Measurements from ENCODE around the gene RGL1.

Gene RGL1

GRCh38 chr1:183933528-183934179 is 128.7 kb downstream of the RGL1 start:
- Histone ChIP-seq H3K27me3 (replicated peaks in 2 of 5; ENCODE audit: control insufficient read depth in 4 of 5, insufficient read depth in 5 of 5, low read length in 4 of 5) (no peaks in the 10 kb centered on the region), H3K27ac (ENCODE audit: insufficient read depth in 1 of 2, low read depth in 1 of 2, low read length in 2 of 2, poor library complexity in 1 of 2, severe bottlenecking in 2 of 2) (no peak overlapping the region), H3K9me3 (ENCODE audit: control extremely low read depth in 1 of 5, control insufficient read depth in 4 of 5, insufficient read depth in 2 of 5, low read depth in 1 of 5, low read length in 4 of 5) (no peaks in the 10 kb centered on the region), H3K36me3 (ENCODE audit: control insufficient read depth in 4 of 4, insufficient read depth in 4 of 4, low read length in 3 of 4) (no peaks in the 10 kb centered on the region), H3K4me1 (ENCODE audit: control extremely low read depth in 1 of 4, control insufficient read depth in 4 of 4, insufficient read depth in 4 of 4, low read length in 3 of 4) (peaks cover 0 to 9% (median 1%) of the 10 kb centered on the region in 4 experiments), H3K4me3 (ENCODE audit: control insufficient read depth in 1 of 7, extremely low read depth in 1 of 7, insufficient read depth in 4 of 7, low read depth in 2 of 7, low read length in 6 of 7) (no peak overlapping the region)
- CTCF ChIA-PET = no interaction called here
- no peak for DNase-seq
- POLR2A ChIA-PET = no interaction called here
- no CpG with 5 or more reads among the region's 4 CpGs for WGBS (ENCODE audit: insufficient coverage)

- ChIA-PET CTCF (no interaction called here), POLR2A (no interaction called here)
- Histone ChIP-seq H3K27me3 (replicated peaks in 2 of 5; ENCODE audit: control insufficient read depth in 4 of 5, insufficient read depth in 5 of 5, low read length in 4 of 5) (no peaks in the 10 kb centered on the region), H3K27ac (ENCODE audit: insufficient read depth in 1 of 2, low read depth in 1 of 2, low read length in 2 of 2, poor library complexity in 1 of 2, severe bottlenecking in 2 of 2) (no peak overlapping the region), H3K4me3 (ENCODE audit: control insufficient read depth in 1 of 7, extremely low read depth in 1 of 7, insufficient read depth in 4 of 7, low read depth in 2 of 7, low read length in 6 of 7) (no peak overlapping the region), H3K9me3 (ENCODE audit: control extremely low read depth in 1 of 5, control insufficient read depth in 4 of 5, insufficient read depth in 2 of 5, low read depth in 1 of 5, low read length in 4 of 5) (no peaks in the 10 kb centered on the region), H3K4me1 (ENCODE audit: control extremely low read depth in 1 of 4, control insufficient read depth in 4 of 4, insufficient read depth in 4 of 4, low read length in 3 of 4) (peaks cover 0 to 9% (median 1%) of the 10 kb centered on the region in 4 experiments), H3K36me3 (ENCODE audit: control insufficient read depth in 4 of 4, insufficient read depth in 4 of 4, low read length in 3 of 4) (no peaks in the 10 kb centered on the region)
- no peak for DNase-seq
- 95% methylated on average over 5 of the region's 6 CpGs for WGBS (ENCODE audit: insufficient coverage)
Measured at GRCh38 chr1:183934314-183934713, 129.4 kb downstream of the RGL1 start.

- 93% methylated on average over 3 of the region's 7 CpGs for WGBS (ENCODE audit: insufficient coverage)
- Histone ChIP-seq H3K36me3 (ENCODE audit: control insufficient read depth in 4 of 4, insufficient read depth in 4 of 4, low read length in 3 of 4) (no peaks in the 10 kb centered on the region), H3K4me1 (ENCODE audit: control extremely low read depth in 1 of 4, control insufficient read depth in 4 of 4, insufficient read depth in 4 of 4, low read length in 3 of 4) (peaks cover 0 to 9% (median 1%) of the 10 kb centered on the region in 4 experiments), H3K4me3 (ENCODE audit: control insufficient read depth in 1 of 7, extremely low read depth in 1 of 7, insufficient read depth in 4 of 7, low read depth in 2 of 7, low read length in 6 of 7) (no peak overlapping the region), H3K9me3 (ENCODE audit: control extremely low read depth in 1 of 5, control insufficient read depth in 4 of 5, insufficient read depth in 2 of 5, low read depth in 1 of 5, low read length in 4 of 5) (no peaks in the 10 kb centered on the region), H3K27ac (ENCODE audit: insufficient read depth in 1 of 2, low read depth in 1 of 2, low read length in 2 of 2, poor library complexity in 1 of 2, severe bottlenecking in 2 of 2) (no peak overlapping the region), H3K27me3 (replicated peaks in 2 of 5; ENCODE audit: control insufficient read depth in 4 of 5, insufficient read depth in 5 of 5, low read length in 4 of 5) (no peaks in the 10 kb centered on the region)
- ChIA-PET CTCF (interaction anchor here (0.8 to 1.1 kb wide), 2 partner anchors 8 to 116 kb away, joined by 3 read pairs; partner anchors contain the start of gene TSEN15), POLR2A (no interaction called here)
- no peak for DNase-seq
Measured at GRCh38 chr1:183936009-183936408, 131.1 kb downstream of the RGL1 start.

- no peaks in the 10 kb centered on the region for H3K9me3 ChIP-seq (ENCODE audit: control extremely low read depth in 1 of 5, control insufficient read depth in 4 of 5, insufficient read depth in 2 of 5, low read depth in 1 of 5, low read length in 4 of 5)
- peaks cover 0 to 9% (median 1%) of the 10 kb centered on the region in 4 experiments for H3K4me1 ChIP-seq (ENCODE audit: control extremely low read depth in 1 of 4, control insufficient read depth in 4 of 4, insufficient read depth in 4 of 4, low read length in 3 of 4)
- no peaks in the 10 kb centered on the region for H3K27me3 ChIP-seq (replicated peaks in 2 of 5; ENCODE audit: control insufficient read depth in 4 of 5, insufficient read depth in 5 of 5, low read length in 4 of 5)
- no peak overlapping the region for H3K27ac ChIP-seq (ENCODE audit: insufficient read depth in 1 of 2, low read depth in 1 of 2, low read length in 2 of 2, poor library complexity in 1 of 2, severe bottlenecking in 2 of 2)
- H3K36me3 ChIP-seq (ENCODE audit: control insufficient read depth in 4 of 4, insufficient read depth in 4 of 4, low read length in 3 of 4) = no peaks in the 10 kb centered on the region
- H3K4me3 ChIP-seq (ENCODE audit: control insufficient read depth in 1 of 7, extremely low read depth in 1 of 7, insufficient read depth in 4 of 7, low read depth in 2 of 7, low read length in 6 of 7) = no peak overlapping the region
- no peak for DNase-seq
- WGBS (ENCODE audit: insufficient coverage) = 64% methylated on average over 6 of the region's 7 CpGs
- CTCF ChIA-PET = interaction anchor here (0.6 to 1.1 kb wide), 3 partner anchors 21 to 392 kb away, joined by 3 to 4 read pairs (median 3); partner anchors contain the start of gene TSEN15
- POLR2A ChIA-PET = no interaction called here
Measured at GRCh38 chr1:183936791-183937190, 131.9 kb downstream of the RGL1 start.

GRCh38 chr1:183937611-183938010 is 132.7 kb downstream of the RGL1 start:
- ChIA-PET CTCF (interaction anchor here (0.6 to 1.1 kb wide), 2 partner anchors 21 to 393 kb away, joined by 3 to 4 read pairs; no protein-coding TSS in a partner anchor), POLR2A (no interaction called here)
- 100% methylated on average over 2 of the region's 11 CpGs for WGBS (ENCODE audit: insufficient coverage)
- H3K4me3 ChIP-seq (ENCODE audit: control insufficient read depth in 1 of 7, extremely low read depth in 1 of 7, insufficient read depth in 4 of 7, low read depth in 2 of 7, low read length in 6 of 7) = no peak overlapping the region
- no peak overlapping the region for H3K27ac ChIP-seq (ENCODE audit: insufficient read depth in 1 of 2, low read depth in 1 of 2, low read length in 2 of 2, poor library complexity in 1 of 2, severe bottlenecking in 2 of 2)
- no peaks in the 10 kb centered on the region for H3K36me3 ChIP-seq (ENCODE audit: control insufficient read depth in 4 of 4, insufficient read depth in 4 of 4, low read length in 3 of 4)
- no peaks in the 10 kb centered on the region for H3K9me3 ChIP-seq (ENCODE audit: control extremely low read depth in 1 of 5, control insufficient read depth in 4 of 5, insufficient read depth in 2 of 5, low read depth in 1 of 5, low read length in 4 of 5)
- no peak for DNase-seq
- H3K4me1 ChIP-seq (ENCODE audit: control extremely low read depth in 1 of 4, control insufficient read depth in 4 of 4, insufficient read depth in 4 of 4, low read length in 3 of 4) = peaks cover 0 to 9% (median 1%) of the 10 kb centered on the region in 4 experiments
- no peaks in the 10 kb centered on the region for H3K27me3 ChIP-seq (replicated peaks in 2 of 5; ENCODE audit: control insufficient read depth in 4 of 5, insufficient read depth in 5 of 5, low read length in 4 of 5)

- H3K4me3 ChIP-seq (ENCODE audit: control insufficient read depth in 1 of 7, extremely low read depth in 1 of 7, insufficient read depth in 4 of 7, low read depth in 2 of 7, low read length in 6 of 7) = no peak overlapping the region
- POLR2A ChIA-PET = no interaction called here
- no peak overlapping the region for H3K27ac ChIP-seq (ENCODE audit: insufficient read depth in 1 of 2, low read depth in 1 of 2, low read length in 2 of 2, poor library complexity in 1 of 2, severe bottlenecking in 2 of 2)
- no peaks in the 10 kb centered on the region for H3K36me3 ChIP-seq (ENCODE audit: control insufficient read depth in 4 of 4, insufficient read depth in 4 of 4, low read length in 3 of 4)
- H3K27me3 ChIP-seq (replicated peaks in 2 of 5; ENCODE audit: control insufficient read depth in 4 of 5, insufficient read depth in 5 of 5, low read length in 4 of 5) = no peaks in the 10 kb centered on the region
- DNase-seq = no peak
- H3K4me1 ChIP-seq (ENCODE audit: control extremely low read depth in 1 of 4, control insufficient read depth in 4 of 4, insufficient read depth in 4 of 4, low read length in 3 of 4) = peaks cover 0 to 13% (median 5%) of the 10 kb centered on the region in 4 experiments
- WGBS (ENCODE audit: insufficient coverage) = 85% methylated on average over 2 of the region's 5 CpGs
- CTCF ChIA-PET = no interaction called here
- H3K9me3 ChIP-seq (ENCODE audit: control extremely low read depth in 1 of 5, control insufficient read depth in 4 of 5, insufficient read depth in 2 of 5, low read depth in 1 of 5, low read length in 4 of 5) = no peaks in the 10 kb centered on the region
Measured at GRCh38 chr1:183941001-183941400, 136.1 kb downstream of the RGL1 start.

- H3K27ac ChIP-seq (ENCODE audit: insufficient read depth in 1 of 2, low read depth in 1 of 2, low read length in 2 of 2, poor library complexity in 1 of 2, severe bottlenecking in 2 of 2) = no peak overlapping the region
- peak in 2 of 3 donors; percentile 41 to 87 for DNase-seq
- no peaks in the 10 kb centered on the region for H3K27me3 ChIP-seq (replicated peaks in 2 of 5; ENCODE audit: control insufficient read depth in 4 of 5, insufficient read depth in 5 of 5, low read length in 4 of 5)
- WGBS (ENCODE audit: insufficient coverage) = 45% methylated on average over 5 of the region's 5 CpGs
- peaks cover 0 to under 1% (median 0%) of the 10 kb centered on the region in 5 experiments for H3K9me3 ChIP-seq (ENCODE audit: control extremely low read depth in 1 of 5, control insufficient read depth in 4 of 5, insufficient read depth in 2 of 5, low read depth in 1 of 5, low read length in 4 of 5)
- H3K4me3 ChIP-seq (ENCODE audit: control insufficient read depth in 1 of 7, extremely low read depth in 1 of 7, insufficient read depth in 4 of 7, low read depth in 2 of 7, low read length in 6 of 7) = no peak overlapping the region
- H3K36me3 ChIP-seq (ENCODE audit: control insufficient read depth in 4 of 4, insufficient read depth in 4 of 4, low read length in 3 of 4) = peaks cover 0 to 2% (median 0%) of the 10 kb centered on the region in 4 experiments
- CTCF ChIA-PET = interaction anchor here (1.2 kb wide), 1 partner anchor 10 kb away, joined by 3 read pairs; no protein-coding TSS in a partner anchor
- peaks cover 0 to 13% (median 0%) of the 10 kb centered on the region in 4 experiments for H3K4me1 ChIP-seq (ENCODE audit: control extremely low read depth in 1 of 4, control insufficient read depth in 4 of 4, insufficient read depth in 4 of 4, low read length in 3 of 4)
- POLR2A ChIA-PET = no interaction called here
Measured at GRCh38 chr1:183942933-183943693, 138.2 kb downstream of the RGL1 start.

All from common myeloid progenitor, CD34-positive (primary cell).